GM19193 (cell line): ENCODE results near the gene MRPL10.

Experiments used
- POLR2A ChIP-seq: IDR thresholded peaks from 4 replicates; pipeline ENCODE4 v1.6.1; 2011; ENCODE audit not compliant: insufficient read depth, insufficient read length; ENCODE audit errors: extremely low read depth

Gene MRPL10

GRCh38 chr17:47815106-47815918 is 16.0 kb downstream of the MRPL10 start:
- TF ChIP-seq POLR2A: no peak

GRCh38 chr17:47813512-47814031 is 17.8 kb downstream of the MRPL10 start:
- no peak for TF ChIP-seq POLR2A

GRCh38 chr17:47813077-47813476 is 18.3 kb downstream of the MRPL10 start:
- TF ChIP-seq POLR2A: no peak

- no peak for TF ChIP-seq POLR2A
These were observed 19.0 kb downstream of the MRPL10 start for GRCh38 chr17:47812146-47812920.

GRCh38 chr17:47811709-47812108 is 19.6 kb downstream of the MRPL10 start:
- no peak for TF ChIP-seq POLR2A

GRCh38 chr17:47810901-47811635 is 20.3 kb downstream of the MRPL10 start:
- TF ChIP-seq POLR2A: no peak

- no peak for TF ChIP-seq POLR2A
These were observed 21.0 kb downstream of the MRPL10 start for GRCh38 chr17:47810200-47810821.

GRCh38 chr17:47808830-47809480 is 22.4 kb downstream of the MRPL10 start:
- no peak for TF ChIP-seq POLR2A

- TF ChIP-seq POLR2A: no peak
These were observed 23.1 kb downstream of the MRPL10 start for GRCh38 chr17:47808036-47808829.

GRCh38 chr17:47807421-47807820 is 23.9 kb downstream of the MRPL10 start:
- no peak for TF ChIP-seq POLR2A

GRCh38 chr17:47806913-47807255 is 24.5 kb downstream of the MRPL10 start:
- no peak for TF ChIP-seq POLR2A

GRCh38 chr17:47806026-47806912 is 25.1 kb downstream of the MRPL10 start:
- no peak for TF ChIP-seq POLR2A
